HUES6 (cell line): Measurements from ENCODE around the gene ACOT9.
A peak's percentile ranks its signal among the peaks of the same experiment; 100 is the strongest.
"Not testable (repeated sequence)": the region's sequence is repeated elsewhere in the genome, so short reads cannot be mapped to it uniquely, and the experiment has no call there.

Experiments
- H3K27ac ChIP-seq: 2 replicates; pipeline ENCODE4 v1.7.0; 2013; ENCODE audit warnings: low read depth, mild to moderate bottlenecking, low read length, inconsistent platforms
- H3K27me3 ChIP-seq: 2 replicates; pipeline ENCODE4 v1.6.1; 2013; ENCODE audit warnings: low read length; ENCODE audit not compliant: control insufficient read depth, insufficient read depth
- H3K36me3 ChIP-seq: 2 replicates; pipeline ENCODE4 v1.6.1; 2013; ENCODE audit warnings: low read length; ENCODE audit not compliant: control insufficient read depth, insufficient read depth
- H3K4me1 ChIP-seq: 2 replicates; pipeline ENCODE4 v1.6.1; 2013; ENCODE audit warnings: low read length; ENCODE audit not compliant: control insufficient read depth, insufficient read depth
- H3K4me3 ChIP-seq: 2 replicates; pipeline ENCODE4 v1.5.1; 2013; ENCODE audit warnings: low read depth, low read length
- H3K9ac ChIP-seq: one replicate; pipeline ENCODE4 v1.6.1; 2013; ENCODE audit warnings: mild to moderate bottlenecking, low read length
- H3K9me3 ChIP-seq: 2 replicates; pipeline ENCODE4 v1.6.1; 2013; ENCODE audit warnings: low read depth, low read length; ENCODE audit not compliant: control insufficient read depth, insufficient read depth

ACOT9 gene

GRCh38 chrX:23694606-23695005, 48.5 kb downstream of the ACOT9 start:
- Histone ChIP-seq H3K27me3 (no peaks in the 10 kb centered on the region), H3K4me1 (peaks cover 1% of the 10 kb centered on the region), H3K4me3 (no peak overlapping the region), H3K9ac (no peak overlapping the region), H3K9me3 (no peaks in the 10 kb centered on the region), H3K36me3 (no peaks in the 10 kb centered on the region), H3K27ac (no peak overlapping the region)

DNA sequence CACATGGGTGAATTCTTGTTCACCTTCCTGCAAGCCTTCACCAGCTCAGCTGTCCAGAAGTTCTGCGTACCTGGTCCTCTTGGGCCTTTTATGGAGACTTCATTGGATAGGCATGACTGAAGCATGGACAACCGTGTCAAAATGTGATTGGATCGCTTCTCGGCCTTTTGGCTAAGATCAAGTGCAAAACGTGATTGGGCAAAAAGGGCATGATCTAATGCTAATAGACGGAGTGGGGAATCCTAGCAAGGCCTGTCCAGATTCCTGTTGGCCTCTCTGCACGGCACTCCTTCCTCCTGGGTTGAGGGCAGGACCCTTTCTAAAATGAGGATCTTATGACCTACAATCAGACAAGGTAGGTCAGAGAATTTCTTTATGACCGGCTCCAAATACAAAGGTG, 50.9 kb downstream of the ACOT9 start:
- H3K9me3 ChIP-seq, result no peaks in the 10 kb centered on the region
- no peaks in the 10 kb centered on the region for H3K27me3 ChIP-seq
- no peaks in the 10 kb centered on the region for H3K4me1 ChIP-seq

GRCh38 chrX:23676486-23676885, 66.6 kb downstream of the ACOT9 start:
- not testable (repeated sequence) for H3K9me3 ChIP-seq, H3K4me3 ChIP-seq, H3K27me3 ChIP-seq, H3K4me1 ChIP-seq, H3K9ac ChIP-seq, H3K27ac ChIP-seq
- peaks cover 94% of the 10 kb centered on the region for H3K36me3 ChIP-seq

More for the DNA sequence above, 50.9 kb downstream of the ACOT9 start:
- Histone ChIP-seq H3K36me3 (peaks cover 7% of the 10 kb centered on the region; the same call in 1 of the 2 replicates), H3K27ac (no peak overlapping the region), H3K9ac (no peak overlapping the region), H3K4me3 (no peak overlapping the region)

- H3K4me1 ChIP-seq, result peaks cover 8% of the 10 kb centered on the region; the same call in 1 of the 2 replicates
- peaks cover 82% of the 10 kb centered on the region for H3K36me3 ChIP-seq
- no peak overlapping the region for H3K4me3 ChIP-seq
- no peak overlapping the region for H3K9ac ChIP-seq
- H3K27ac ChIP-seq, result no peak overlapping the region
- H3K9me3 ChIP-seq, result no peaks in the 10 kb centered on the region
- H3K27me3 ChIP-seq, result no peaks in the 10 kb centered on the region; the same call in 1 of the 2 replicates
These were observed 70.0 kb downstream of the ACOT9 start for GRCh38 chrX:23673108-23673507.

DNA sequence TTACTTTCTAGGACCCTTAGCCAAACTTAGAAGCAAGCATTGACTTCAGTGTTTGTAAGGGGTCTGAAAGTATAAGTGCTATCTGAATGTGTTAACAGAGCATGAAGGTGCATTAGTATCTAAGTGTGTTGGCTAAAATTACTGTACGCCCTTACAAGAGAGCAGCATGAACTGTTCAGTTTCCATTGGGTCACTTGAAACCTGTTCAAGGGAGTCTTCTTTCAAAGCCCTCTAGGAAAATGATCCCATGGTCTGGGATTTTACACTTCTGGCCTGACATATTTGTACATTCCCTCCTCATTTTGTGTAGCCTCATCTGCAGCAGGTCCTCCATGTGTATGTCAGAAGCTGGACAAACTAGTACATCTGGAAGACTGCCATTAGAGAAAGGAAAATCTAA, 72.5 kb downstream of the ACOT9 start:
- Histone ChIP-seq H3K36me3 (peaks cover 56% of the 10 kb centered on the region), H3K9ac (no peak overlapping the region), H3K9me3 (no peaks in the 10 kb centered on the region), H3K27me3 (no peaks in the 10 kb centered on the region; the same call in 1 of the 2 replicates), H3K4me1 (peaks cover 22% of the 10 kb centered on the region), H3K27ac (no peak overlapping the region), H3K4me3 (no peak overlapping the region)

GRCh38 chrX:23668335-23668734, 74.7 kb downstream of the ACOT9 start:
- Histone ChIP-seq H3K4me1 (peaks cover 27% of the 10 kb centered on the region), H3K9ac (peak overlapping the region; percentile 97), H3K27ac (peak overlapping the region; percentile 93; the same call in 1 of the 2 replicates), H3K4me3 (peak overlapping the region; percentile 95), H3K27me3 (no peaks in the 10 kb centered on the region; the same call in 1 of the 2 replicates), H3K9me3 (no peaks in the 10 kb centered on the region), H3K36me3 (peaks cover 36% of the 10 kb centered on the region)

DNA sequence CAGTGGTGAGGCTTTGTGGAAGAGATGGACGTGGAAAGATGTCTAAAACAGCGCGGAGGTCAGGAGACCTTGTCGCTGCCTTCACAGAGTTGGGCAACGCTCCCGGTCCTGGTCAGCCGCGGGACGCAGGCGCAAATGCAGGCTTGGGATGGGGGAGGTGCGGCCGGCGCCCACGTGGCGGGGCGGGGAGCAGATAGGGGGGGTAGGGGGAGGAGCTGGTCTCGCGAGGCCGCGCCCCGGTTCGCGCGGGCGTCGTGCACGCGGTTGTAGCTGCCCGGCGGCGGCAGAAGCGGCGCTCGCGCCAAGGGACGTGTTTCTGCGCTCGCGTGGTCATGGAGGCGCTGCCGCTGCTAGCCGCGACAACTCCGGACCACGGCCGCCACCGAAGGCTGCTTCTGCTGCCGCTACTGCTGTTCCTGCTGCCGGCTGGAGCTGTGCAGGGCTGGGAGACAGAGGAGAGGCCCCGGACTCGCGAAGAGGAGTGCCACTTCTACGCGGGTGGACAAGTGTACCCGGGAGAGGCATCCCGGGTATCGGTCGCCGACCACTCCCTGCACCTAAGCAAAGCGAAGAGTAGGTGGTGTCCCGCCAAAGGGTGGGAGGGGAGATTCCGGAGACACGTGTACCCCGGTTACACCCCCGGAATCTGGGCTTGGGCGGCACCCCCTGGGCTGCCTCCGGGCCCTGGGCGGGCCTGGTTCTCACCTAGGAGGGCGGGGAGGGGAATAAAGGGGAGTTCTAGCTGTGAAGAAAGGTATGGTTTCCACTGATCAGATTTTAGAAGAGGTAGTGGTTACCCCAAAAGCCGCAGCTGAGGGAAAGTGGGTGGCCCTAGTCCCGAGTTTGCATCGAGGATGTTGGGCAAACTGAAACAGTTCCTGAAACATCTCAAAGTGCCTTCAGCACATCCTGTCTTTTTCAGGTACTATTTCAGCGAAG, 75.6 kb downstream of the ACOT9 start, which contains the start of gene PRDX4:
Gene PRDX4 (plus strand): TSS at position 255 of the 939 bp plus-strand sequence. CDS start 78 bp downstream, at position 333.
- peak within 1 kb of the TSS; percentile 97 for H3K9ac ChIP-seq
- H3K4me3 ChIP-seq, result peak within 1 kb of the TSS; percentile 95
- H3K4me1 ChIP-seq, result peaks cover 27% of the 10 kb centered on the region
- peak within 1 kb of the TSS; percentile 93; the same call in 1 of the 2 replicates for H3K27ac ChIP-seq
- H3K9me3 ChIP-seq, result no peaks in the 10 kb centered on the region
- peaks cover 27% of the 10 kb centered on the region for H3K36me3 ChIP-seq
- H3K27me3 ChIP-seq, result no peaks in the 10 kb centered on the region; the same call in 1 of the 2 replicates

- H3K9ac ChIP-seq, result no peak overlapping the region
- H3K36me3 ChIP-seq, result peaks cover 16% of the 10 kb centered on the region
- H3K27me3 ChIP-seq, result no peaks in the 10 kb centered on the region
- H3K4me3 ChIP-seq, result no peak overlapping the region
- peaks cover 31% of the 10 kb centered on the region for H3K4me1 ChIP-seq
- H3K27ac ChIP-seq, result no peak overlapping the region; the same call in 1 of the 2 replicates
- no peaks in the 10 kb centered on the region for H3K9me3 ChIP-seq
These were observed 76.8 kb downstream of the ACOT9 start for GRCh38 chrX:23666282-23666681.

GRCh38 chrX:23664496-23664895, 78.6 kb downstream of the ACOT9 start:
- H3K27ac ChIP-seq, result no peak overlapping the region
- H3K36me3 ChIP-seq, result 0 out of 2 replicates have a peak, but pooled peaks cover 1% of the 10 kb centered on the region
- H3K9ac ChIP-seq, result no peak overlapping the region
- no peaks in the 10 kb centered on the region for H3K27me3 ChIP-seq
- H3K4me3 ChIP-seq, result no peak overlapping the region
- H3K9me3 ChIP-seq, result no peaks in the 10 kb centered on the region
- peaks cover 47% of the 10 kb centered on the region for H3K4me1 ChIP-seq

DNA sequence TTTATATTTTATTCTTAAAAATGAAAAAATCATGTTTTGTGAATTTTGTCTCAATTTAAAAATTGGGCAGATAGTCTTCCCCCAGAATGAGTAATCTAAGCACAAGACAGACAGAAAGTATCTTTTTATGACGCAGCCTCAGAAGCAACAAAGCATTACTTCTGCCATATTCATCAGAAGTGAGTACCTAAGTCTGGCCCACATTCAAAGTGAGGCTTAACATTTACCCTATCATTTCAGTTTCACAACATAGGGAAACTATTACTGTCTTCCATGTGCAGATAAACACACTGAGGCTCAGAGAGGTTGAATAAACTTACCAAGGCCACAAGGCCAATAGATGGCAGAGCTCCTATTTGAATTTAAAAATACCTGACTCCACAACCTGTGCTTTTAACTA, 80.2 kb downstream of the ACOT9 start:
- H3K27ac ChIP-seq, result no peak overlapping the region
- no peaks in the 10 kb centered on the region for H3K9me3 ChIP-seq
- no peak overlapping the region for H3K4me3 ChIP-seq
- no peaks in the 10 kb centered on the region for H3K27me3 ChIP-seq
- peaks cover 46% of the 10 kb centered on the region for H3K4me1 ChIP-seq
- no peak overlapping the region for H3K9ac ChIP-seq
- H3K36me3 ChIP-seq, result no peaks in the 10 kb centered on the region

DNA sequence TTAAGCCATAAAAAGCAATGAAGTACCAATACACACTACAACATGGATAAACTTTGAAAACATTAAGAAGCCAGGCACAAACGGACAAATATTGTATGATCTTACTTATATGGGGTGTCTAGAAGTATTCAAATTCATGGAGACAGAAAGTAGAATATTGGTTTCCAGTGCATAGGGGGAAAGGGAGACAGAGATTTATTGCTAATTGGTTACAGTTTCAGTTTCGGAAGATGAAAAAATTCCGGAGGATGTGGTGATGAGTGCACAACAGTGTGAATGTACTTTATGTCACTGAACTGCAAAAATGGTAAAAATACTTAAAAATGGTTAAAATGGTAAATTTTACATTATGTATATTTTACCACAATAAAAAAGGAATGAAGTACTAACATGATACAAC, 80.9 kb downstream of the ACOT9 start:
- Histone ChIP-seq H3K27ac (no peak overlapping the region), H3K4me1 (peaks cover 46% of the 10 kb centered on the region), H3K4me3 (no peak overlapping the region), H3K27me3 (no peaks in the 10 kb centered on the region), H3K36me3 (no peaks in the 10 kb centered on the region), H3K9me3 (no peaks in the 10 kb centered on the region), H3K9ac (no peak overlapping the region)
